Stomach smooth muscle (tissue), 2 donors: ENCODE data around the gene PTPRU.

ENCODE experiments used
- H3K27ac ChIP-seq: one replicate; pipeline ENCODE4 v1.7.0; 2013; ENCODE audit warnings: mild to moderate bottlenecking, low read length, inconsistent platforms
- H3K27me3 ChIP-seq, 2 donors: one replicate each; pipeline ENCODE4 v1.7.0; 2013; ENCODE audit warnings: low read length in 2 of 2; ENCODE audit not compliant: insufficient read depth in 2 of 2, control insufficient read depth in 1 of 2
- H3K36me3 ChIP-seq, 2 donors: one replicate each; pipeline ENCODE4 v1.7.0; 2013; ENCODE audit warnings: low read length in 2 of 2; ENCODE audit not compliant: control insufficient read depth in 2 of 2, insufficient read depth in 2 of 2
- H3K4me1 ChIP-seq: one replicate; pipeline ENCODE4 v1.7.0; 2013; ENCODE audit warnings: low read length; ENCODE audit not compliant: control insufficient read depth, insufficient read depth
- H3K4me3 ChIP-seq, 2 donors: one replicate each; pipeline ENCODE4 v1.7.0; 2013; ENCODE audit warnings: low read length in 2 of 2
- H3K9ac ChIP-seq, 2 donors: one replicate each; pipeline ENCODE4 v1.7.0; 2013; ENCODE audit warnings: low read length in 2 of 2, mild to moderate bottlenecking in 1 of 2
- H3K9me3 ChIP-seq, 2 donors: one replicate each; pipeline ENCODE4 v1.7.0; 2013; ENCODE audit warnings: low read length in 2 of 2; ENCODE audit not compliant: control insufficient read depth in 2 of 2
- donor health status: healthy.
- donor health status: Pancreatic carcinoma.

PTPRU gene

DNA sequence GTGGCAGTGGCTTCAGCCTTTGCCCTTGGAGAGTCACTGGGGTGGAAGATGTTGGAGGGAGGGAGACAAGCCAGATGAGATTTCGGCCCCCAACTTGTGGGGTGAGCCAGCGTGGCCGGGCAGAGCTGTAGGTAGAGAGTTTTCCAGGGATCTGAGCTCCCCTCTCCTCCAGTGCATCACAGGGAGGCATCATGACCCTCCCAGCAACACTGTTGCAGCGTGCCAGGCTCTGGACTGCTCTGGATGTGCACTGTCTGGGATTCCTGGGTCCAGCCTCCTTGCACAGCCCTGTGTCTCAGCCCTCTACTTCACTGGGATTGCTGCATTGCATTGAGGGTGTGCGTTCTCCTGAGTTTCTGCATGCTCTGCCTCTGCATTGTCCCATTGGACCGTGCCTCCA lies 8.9 kb downstream of the PTPRU start:
- Histone ChIP-seq H3K4me1 (peaks cover 3% of the 10 kb centered on the region), H3K36me3 (no peaks in the 10 kb centered on the region), H3K9me3 (no peaks in the 10 kb centered on the region), H3K4me3 (no peak overlapping the region), H3K27ac (no peak overlapping the region), H3K27me3 (peaks cover 0 to 2% of the 10 kb centered on the region in 2 donors), H3K9ac (no peak overlapping the region)

DNA sequence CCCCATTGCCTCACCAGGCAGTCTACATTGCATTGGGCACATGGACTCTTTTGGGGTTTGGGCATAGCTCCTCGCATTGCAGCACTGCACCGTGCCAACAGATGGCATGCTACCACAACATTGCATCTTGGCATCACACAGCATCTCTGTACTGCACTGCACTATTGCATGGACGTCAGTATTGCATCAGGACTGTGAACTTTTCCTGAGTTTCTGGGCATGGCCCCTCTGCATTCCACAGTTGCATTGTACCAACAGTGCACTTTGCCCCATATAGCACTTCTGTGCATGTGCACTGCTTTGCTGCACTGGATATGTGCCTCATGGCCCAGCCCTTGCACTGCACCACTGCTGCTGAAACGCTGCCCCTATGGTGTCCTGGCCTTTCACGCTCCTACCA lies 9.6 kb downstream of the PTPRU start:
- H3K9me3 ChIP-seq = no peaks in the 10 kb centered on the region
- H3K27ac ChIP-seq = no peak overlapping the region
- peaks cover 3% of the 10 kb centered on the region for H3K4me1 ChIP-seq
- H3K9ac ChIP-seq = no peak overlapping the region
- H3K36me3 ChIP-seq = no peaks in the 10 kb centered on the region
- H3K27me3 ChIP-seq = peaks cover 0 to 2% of the 10 kb centered on the region in 2 donors
- H3K4me3 ChIP-seq = no peak overlapping the region

DNA sequence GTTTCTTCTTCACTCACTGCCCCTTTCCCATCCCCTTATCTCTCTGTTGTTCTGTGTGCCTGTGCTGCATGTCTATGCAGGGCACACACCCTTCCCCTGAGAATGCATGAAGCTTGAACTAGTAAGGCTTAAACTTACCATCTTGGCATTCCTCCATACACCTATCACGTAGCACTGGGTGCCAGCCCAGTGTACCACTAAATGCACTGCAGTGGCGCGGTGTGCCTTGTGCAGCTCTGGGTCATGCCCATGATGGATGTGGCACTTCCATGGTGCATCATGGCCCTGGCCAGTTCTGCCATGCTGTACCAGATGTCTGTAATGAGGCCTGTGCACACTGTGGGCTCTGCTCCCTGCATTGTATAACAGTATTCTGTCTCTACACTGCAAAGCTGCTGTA lies 10.7 kb downstream of the PTPRU start:
- H3K36me3 ChIP-seq = no peaks in the 10 kb centered on the region
- peaks cover 3% of the 10 kb centered on the region for H3K4me1 ChIP-seq
- H3K27me3 ChIP-seq = peaks cover 0 to 2% of the 10 kb centered on the region in 2 donors
- H3K9ac ChIP-seq = no peak overlapping the region
- H3K4me3 ChIP-seq = no peak overlapping the region
- no peak overlapping the region for H3K27ac ChIP-seq
- H3K9me3 ChIP-seq = no peaks in the 10 kb centered on the region

DNA sequence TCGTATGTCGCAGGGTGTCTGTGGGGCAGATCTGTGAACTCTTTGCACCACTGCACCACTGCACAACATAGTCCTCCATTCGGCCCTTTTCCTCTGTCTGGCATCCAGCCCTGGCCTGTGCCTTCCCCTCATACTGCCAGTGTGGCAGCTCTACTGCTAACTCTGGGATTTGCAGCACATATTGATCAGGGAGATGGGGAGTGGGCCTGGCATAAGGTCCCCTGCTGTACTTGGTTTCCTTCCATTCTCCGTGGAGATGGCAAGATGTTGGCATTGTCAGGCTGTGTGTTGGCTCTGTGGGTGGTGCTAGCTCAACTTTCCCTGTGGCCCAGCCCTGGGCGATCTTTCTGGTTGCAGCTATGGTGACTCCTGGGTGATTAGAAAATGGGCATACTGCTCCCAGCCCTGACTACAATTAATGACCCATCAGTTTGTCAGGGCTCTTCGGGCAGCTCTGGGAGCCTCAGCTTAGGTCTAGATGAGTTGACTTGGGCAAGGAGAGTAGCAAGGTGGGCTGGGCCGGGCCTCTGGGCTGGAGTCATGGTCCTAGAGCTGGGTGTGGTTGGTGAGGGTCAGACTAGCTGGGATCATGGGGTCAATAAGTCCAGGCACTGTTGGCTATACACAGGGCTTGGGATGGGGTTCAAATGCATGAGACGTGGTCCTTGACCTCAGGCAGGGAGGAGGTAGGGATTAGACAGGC lies 11.4 kb downstream of the PTPRU start:
- Histone ChIP-seq H3K36me3 (no peaks in the 10 kb centered on the region), H3K27ac (no peak overlapping the region), H3K4me3 (no peak overlapping the region)

DNA sequence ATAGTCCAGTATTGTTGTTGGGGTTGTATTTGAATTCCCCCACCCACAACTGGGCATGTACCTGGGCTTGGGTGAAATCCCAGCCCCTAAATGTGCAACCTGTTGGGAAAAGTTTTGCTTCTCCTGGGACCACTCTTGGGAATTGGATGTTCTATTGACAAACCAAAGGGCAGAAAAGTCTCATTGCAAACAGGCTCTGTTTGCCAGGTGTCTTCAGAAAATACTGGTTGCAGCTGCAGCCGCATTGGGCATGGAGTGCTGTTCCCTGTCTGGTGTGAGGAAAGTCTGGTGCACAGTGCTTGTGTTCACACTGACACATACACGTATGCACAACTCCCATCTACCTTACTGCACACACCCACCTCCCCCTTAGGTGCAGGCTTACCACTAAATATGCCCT lies 12.1 kb downstream of the PTPRU start:
- no peak overlapping the region for H3K27ac ChIP-seq
- H3K9ac ChIP-seq = no peak overlapping the region
- H3K4me1 ChIP-seq = peaks cover 3% of the 10 kb centered on the region
- no peaks in the 10 kb centered on the region for H3K36me3 ChIP-seq
- H3K27me3 ChIP-seq = peaks cover 0 to 2% of the 10 kb centered on the region in 2 donors
- no peaks in the 10 kb centered on the region for H3K9me3 ChIP-seq
- H3K4me3 ChIP-seq = no peak overlapping the region

More for the DNA sequence above, 11.4 kb downstream of the PTPRU start:
- H3K9ac ChIP-seq = no peak overlapping the region
- H3K9me3 ChIP-seq = no peaks in the 10 kb centered on the region
- peaks cover 3% of the 10 kb centered on the region for H3K4me1 ChIP-seq
- peaks cover 0 to 2% of the 10 kb centered on the region in 2 donors for H3K27me3 ChIP-seq

DNA sequence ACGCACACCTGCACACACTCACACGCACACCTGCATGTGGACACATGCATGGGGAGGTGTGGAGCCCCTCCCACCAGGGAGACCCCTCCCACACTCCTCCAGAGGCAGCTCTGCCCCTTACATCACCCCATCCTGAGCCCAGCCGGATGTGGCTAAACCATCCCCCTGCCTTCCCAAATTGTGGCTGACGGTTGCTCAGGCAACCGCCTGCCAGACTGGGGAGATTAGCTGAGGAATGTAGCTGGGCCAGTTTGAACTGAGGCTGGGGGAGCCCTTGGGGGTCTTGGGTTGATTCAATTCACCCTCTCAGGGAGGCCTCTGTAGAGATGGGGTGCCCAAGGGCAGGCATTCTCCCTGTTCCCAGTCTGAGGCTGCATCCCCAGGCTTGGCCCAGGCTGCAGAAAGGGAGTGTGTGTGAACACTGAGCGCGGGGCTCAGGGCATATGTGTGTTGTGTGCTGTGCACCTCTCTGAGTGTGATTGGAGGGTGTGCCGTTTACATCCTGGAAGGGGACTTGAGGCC lies 12.9 kb downstream of the PTPRU start:
- H3K9me3 ChIP-seq = no peaks in the 10 kb centered on the region
- no peaks in the 10 kb centered on the region for H3K36me3 ChIP-seq
- H3K27ac ChIP-seq = no peak overlapping the region
- H3K27me3 ChIP-seq = peaks cover 0 to 2% of the 10 kb centered on the region in 2 donors
- no peak overlapping the region for H3K9ac ChIP-seq
- no peak overlapping the region for H3K4me3 ChIP-seq
- H3K4me1 ChIP-seq = peaks cover 3% of the 10 kb centered on the region

DNA sequence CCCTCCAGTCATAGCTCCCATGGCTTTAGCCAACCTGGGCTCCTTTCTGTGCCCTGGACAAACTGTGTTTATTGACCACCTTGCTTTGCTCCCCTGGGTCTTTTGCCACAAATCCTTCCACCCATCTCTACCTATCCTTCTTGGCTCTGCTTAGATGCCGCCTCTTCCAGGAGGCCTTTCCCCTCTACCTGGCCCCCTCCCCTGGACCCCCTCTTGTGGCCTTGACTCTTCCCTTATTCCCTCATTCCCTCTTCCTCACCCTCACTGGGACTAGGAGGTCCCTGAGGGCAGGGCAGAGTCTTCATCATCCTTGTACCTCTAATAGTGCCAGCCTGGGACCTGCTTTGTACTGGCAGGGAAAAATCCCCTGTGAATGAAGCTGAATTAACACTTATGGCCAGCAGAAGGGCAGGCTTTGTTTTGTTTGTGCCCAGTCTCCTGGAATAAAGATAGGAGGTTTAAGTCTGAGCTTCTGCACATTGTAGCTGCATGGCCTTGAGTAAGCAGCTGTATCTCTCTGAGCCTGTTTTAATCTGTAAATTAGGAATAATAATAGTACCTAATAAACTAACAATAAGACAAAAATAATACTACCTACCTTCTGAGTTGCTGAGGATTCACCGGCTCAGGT lies 13.7 kb downstream of the PTPRU start:
- Histone ChIP-seq H3K9ac (no peak overlapping the region), H3K4me3 (no peak overlapping the region), H3K36me3 (no peaks in the 10 kb centered on the region), H3K9me3 (no peaks in the 10 kb centered on the region), H3K27ac (no peak overlapping the region), H3K4me1 (peaks cover 3% of the 10 kb centered on the region), H3K27me3 (peaks cover 0 to 2% of the 10 kb centered on the region in 2 donors)

DNA sequence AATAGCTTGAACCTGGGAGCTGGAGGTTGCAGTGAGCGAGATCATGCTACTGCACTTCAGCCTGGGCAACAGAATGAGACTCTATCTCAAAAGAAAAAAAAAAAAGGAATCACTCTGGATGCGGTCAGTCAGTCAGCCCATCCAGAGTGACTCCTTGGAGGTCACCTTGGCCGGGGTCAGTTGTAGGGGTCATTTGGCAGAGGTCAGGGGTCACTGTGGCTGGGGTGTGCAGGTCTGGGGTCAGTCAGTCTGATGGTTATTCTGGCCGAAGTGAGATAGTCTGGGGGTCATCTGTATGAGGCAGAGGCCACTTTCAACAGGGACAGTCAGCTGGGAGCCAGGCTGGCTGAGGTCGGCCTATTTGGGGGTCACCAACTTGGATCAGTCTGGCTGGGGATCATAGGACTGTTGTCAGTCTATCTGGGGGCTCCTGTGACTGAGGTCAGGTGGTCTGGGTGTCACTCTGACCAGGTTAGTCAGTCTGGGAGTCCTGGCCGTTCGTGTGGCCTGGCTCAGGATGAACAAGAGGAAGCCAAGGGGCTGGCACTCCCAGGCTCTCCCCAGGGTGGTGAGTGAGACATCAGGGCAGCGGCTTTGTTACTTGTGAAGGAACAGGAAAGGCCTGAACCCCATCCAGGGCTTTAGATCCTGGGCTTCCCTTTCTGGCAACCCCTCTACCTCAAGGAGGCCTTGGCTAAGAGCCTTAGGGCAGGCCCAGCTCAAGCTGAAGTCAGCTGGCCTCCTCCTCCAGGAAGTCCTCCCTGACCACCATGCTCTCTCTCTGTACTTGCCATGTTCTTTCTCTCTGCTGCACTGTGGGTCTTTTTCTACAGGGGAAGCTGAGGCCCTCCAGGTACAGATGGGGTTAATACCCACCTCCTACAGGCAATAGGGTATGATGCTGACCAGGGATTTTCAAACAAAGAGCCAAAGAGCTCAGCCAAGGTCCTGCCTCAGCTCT lies 15.1 kb downstream of the PTPRU start:
- Histone ChIP-seq H3K9me3 (no peaks in the 10 kb centered on the region), H3K9ac (no peak overlapping the region), H3K4me1 (peaks cover 3% of the 10 kb centered on the region), H3K27me3 (peaks cover 0 to 3% of the 10 kb centered on the region in 2 donors), H3K36me3 (no peaks in the 10 kb centered on the region), H3K4me3 (no peak overlapping the region), H3K27ac (no peak overlapping the region)

DNA sequence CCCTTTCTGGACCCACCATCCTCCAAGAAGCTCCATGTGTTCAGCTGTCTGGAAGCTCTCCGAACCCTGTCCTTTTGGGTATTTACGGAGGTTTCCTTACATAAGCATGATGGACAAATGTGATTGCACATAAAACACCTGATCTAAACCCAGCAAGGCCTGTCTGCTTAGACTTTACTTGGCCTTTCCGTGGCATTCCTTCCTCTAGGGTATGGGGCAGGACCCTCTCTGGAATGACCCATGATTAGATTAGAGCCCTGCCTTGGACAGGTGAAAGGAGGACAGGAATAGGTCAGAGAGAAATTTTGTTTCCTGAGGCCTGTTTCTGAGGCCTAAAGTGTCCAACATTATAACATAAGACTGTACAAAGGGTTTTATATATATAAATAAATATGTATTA lies 16.9 kb downstream of the PTPRU start:
- no peak overlapping the region for H3K27ac ChIP-seq
- peaks cover 6% of the 10 kb centered on the region for H3K4me1 ChIP-seq
- peaks cover 0 to 3% of the 10 kb centered on the region in 2 donors for H3K27me3 ChIP-seq
- no peak overlapping the region for H3K9ac ChIP-seq
- no peaks in the 10 kb centered on the region for H3K9me3 ChIP-seq
- no peaks in the 10 kb centered on the region for H3K36me3 ChIP-seq
- no peak overlapping the region for H3K4me3 ChIP-seq

DNA sequence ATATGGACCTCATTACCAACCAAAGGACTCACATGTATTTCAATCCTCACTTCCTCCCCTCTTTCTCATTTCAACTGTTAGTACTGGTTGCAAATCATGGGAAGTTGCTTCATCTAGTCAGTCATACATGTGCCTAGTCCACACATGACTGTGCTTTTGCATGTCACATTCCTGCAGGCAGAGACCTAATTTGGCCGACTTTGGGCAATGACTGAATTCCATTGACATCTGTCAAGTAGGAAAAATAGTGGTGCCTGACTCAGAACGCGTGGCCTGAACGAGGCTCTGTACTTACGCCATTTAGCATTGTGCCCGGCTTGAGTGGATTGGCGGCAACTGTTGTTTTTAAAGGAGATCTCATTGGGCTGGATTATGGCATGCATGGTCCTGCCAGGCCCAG lies 18.0 kb downstream of the PTPRU start:
- Histone ChIP-seq H3K27ac (no peak overlapping the region), H3K9me3 (no peaks in the 10 kb centered on the region), H3K27me3 (peaks cover 5 to 13% of the 10 kb centered on the region in 2 donors), H3K4me1 (peaks cover 11% of the 10 kb centered on the region), H3K4me3 (no peak overlapping the region), H3K36me3 (no peaks in the 10 kb centered on the region), H3K9ac (no peak overlapping the region)
